ENCODE measurements around the gene C1QTNF8.

DNA sequence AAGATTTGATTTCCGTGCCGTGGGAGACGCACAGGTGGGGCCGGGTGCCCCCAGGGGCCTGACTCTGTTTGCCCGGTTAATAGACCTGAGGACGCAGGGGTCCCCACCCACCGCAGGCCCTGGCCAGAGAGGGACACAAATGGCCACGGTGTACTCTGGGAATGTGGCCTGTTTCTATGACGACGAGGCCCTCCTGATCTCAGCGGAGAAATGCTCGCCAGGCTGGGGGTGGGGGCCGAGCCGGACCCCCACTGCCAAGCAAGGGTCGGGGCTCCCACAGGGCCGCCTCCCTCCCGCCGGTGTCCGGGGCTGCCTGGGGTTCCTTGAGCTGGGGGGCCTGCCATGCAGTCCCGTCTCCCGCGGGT is 24.5 kb upstream of the C1QTNF8 start:
- TF ChIP-seq CTCF (IDR thresholded peaks at IDR 0.05), result no peak
- TF ChIP-seq EP300 (IDR thresholded peaks at IDR 0.05), result no peak
- no peak for TF ChIP-seq HOXA7 (CRISPR knock-in tag; IDR thresholded peaks at IDR 0.05)
- no peak for TF ChIP-seq ZFP36 (IDR thresholded peaks at IDR 0.05; ENCODE audit: borderline replicate concordance, partially characterized antibody)
- TF ChIP-seq JUNB (IDR thresholded peaks at IDR 0.05), result no peak
- no peak for TF ChIP-seq BCL3 (IDR thresholded peaks at IDR 0.05)
- TF ChIP-seq, protein P1, sequence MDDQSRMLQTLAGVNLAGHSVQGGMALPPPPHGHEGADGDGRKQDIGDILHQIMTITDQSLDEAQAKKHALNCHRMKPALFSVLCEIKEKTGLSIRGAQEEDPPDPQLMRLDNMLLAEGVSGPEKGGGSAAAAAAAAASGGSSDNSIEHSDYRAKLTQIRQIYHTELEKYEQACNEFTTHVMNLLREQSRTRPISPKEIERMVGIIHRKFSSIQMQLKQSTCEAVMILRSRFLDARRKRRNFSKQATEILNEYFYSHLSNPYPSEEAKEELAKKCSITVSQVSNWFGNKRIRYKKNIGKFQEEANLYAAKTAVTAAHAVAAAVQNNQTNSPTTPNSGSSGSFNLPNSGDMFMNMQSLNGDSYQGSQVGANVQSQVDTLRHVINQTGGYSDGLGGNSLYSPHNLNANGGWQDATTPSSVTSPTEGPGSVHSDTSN (IDR thresholded peaks at IDR 0.05), result no peak
- no peak for TF ChIP-seq MAFK (IDR thresholded peaks at IDR 0.05; ENCODE audit: partially characterized antibody)
- TF ChIP-seq CHD2 (IDR thresholded peaks at IDR 0.05; ENCODE audit: low read length, partially characterized antibody), result no peak
- TF ChIP-seq POLR2A (IDR thresholded peaks at IDR 0.05; ENCODE audit: low read length), result no peak
- TF ChIP-seq RCOR1 (IDR thresholded peaks at IDR 0.05; ENCODE audit: low read depth, low read length), result no peak
- TF ChIP-seq FOSL2 (IDR thresholded peaks at IDR 0.05), result no peak
- no peak for TF ChIP-seq FOSL2 (CRISPR knock-in tag; IDR thresholded peaks at IDR 0.05)
- TF ChIP-seq, protein P2, sequence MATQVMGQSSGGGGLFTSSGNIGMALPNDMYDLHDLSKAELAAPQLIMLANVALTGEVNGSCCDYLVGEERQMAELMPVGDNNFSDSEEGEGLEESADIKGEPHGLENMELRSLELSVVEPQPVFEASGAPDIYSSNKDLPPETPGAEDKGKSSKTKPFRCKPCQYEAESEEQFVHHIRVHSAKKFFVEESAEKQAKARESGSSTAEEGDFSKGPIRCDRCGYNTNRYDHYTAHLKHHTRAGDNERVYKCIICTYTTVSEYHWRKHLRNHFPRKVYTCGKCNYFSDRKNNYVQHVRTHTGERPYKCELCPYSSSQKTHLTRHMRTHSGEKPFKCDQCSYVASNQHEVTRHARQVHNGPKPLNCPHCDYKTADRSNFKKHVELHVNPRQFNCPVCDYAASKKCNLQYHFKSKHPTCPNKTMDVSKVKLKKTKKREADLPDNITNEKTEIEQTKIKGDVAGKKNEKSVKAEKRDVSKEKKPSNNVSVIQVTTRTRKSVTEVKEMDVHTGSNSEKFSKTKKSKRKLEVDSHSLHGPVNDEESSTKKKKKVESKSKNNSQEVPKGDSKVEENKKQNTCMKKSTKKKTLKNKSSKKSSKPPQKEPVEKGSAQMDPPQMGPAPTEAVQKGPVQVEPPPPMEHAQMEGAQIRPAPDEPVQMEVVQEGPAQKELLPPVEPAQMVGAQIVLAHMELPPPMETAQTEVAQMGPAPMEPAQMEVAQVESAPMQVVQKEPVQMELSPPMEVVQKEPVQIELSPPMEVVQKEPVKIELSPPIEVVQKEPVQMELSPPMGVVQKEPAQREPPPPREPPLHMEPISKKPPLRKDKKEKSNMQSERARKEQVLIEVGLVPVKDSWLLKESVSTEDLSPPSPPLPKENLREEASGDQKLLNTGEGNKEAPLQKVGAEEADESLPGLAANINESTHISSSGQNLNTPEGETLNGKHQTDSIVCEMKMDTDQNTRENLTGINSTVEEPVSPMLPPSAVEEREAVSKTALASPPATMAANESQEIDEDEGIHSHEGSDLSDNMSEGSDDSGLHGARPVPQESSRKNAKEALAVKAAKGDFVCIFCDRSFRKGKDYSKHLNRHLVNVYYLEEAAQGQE (IDR thresholded peaks at IDR 0.05), result no peak
- TF ChIP-seq RAD21 (conservative IDR thresholded peaks at IDR 0.05 in 1 of 2, IDR thresholded peaks at IDR 0.05 in 1 of 2), result no peak

Data from A549 (cell line).